Measurements from ENCODE around the gene AKR1C3.

DNA sequence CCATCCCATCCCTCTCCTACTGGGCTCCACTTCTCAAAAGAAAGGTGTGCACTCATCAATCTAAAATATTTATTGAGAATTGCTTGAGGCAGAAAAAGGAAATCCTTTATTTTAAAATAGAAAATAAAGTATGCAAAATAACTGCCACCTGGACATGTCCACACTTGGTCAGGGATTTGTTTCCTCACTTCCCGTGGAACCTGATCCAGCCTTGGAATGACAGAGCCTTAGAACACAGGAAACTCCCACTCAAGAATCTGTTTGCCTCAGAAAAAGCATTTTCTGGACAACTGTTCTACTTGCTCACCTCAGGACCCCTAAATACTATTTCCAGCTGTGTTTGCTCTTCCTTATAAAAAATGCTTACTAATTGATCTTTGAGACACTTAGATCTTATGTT lies 61.7 kb downstream of the AKR1C3 start:
- TF ChIP-seq CTCF (IDR thresholded peaks at IDR 0.05; ENCODE audit: poor library complexity) = no peak
- TF ChIP-seq EZH2 (IDR thresholded peaks at IDR 0.05; ENCODE audit: borderline replicate concordance) = no peak

Data from hepatocyte (in vitro differentiated cells).